ENCODE measurements around the gene AP3D1.

The AP3D1 gene

GRCh38 chr19:2123682-2124387, 27.5 kb downstream of the AP3D1 start:
- no peaks in the 10 kb centered on the region for H3K9me3 Mint-ChIP-seq
- H3K4me3 Mint-ChIP-seq: no peak overlapping the region
- no peaks in the 10 kb centered on the region for H3K27me3 Mint-ChIP-seq (ENCODE audit: low read depth)
- H3K36me3 Mint-ChIP-seq (ENCODE audit: low read depth): peaks cover 38% of the 10 kb centered on the region
- no peak for TF ChIP-seq CTCF (IDR thresholded peaks at IDR 0.05; ENCODE audit: unreplicated experiment in 3 of 3)
- H3K27ac Mint-ChIP-seq: no peak overlapping the region
- H3K4me1 Mint-ChIP-seq: no peaks in the 10 kb centered on the region

- no peak overlapping the region for H3K27ac Mint-ChIP-seq
Observed at GRCh38 chr19:2122982-2123381, 28.4 kb downstream of the AP3D1 start.

GRCh38 chr19:2122251-2122650, 29.1 kb downstream of the AP3D1 start:
- no peak overlapping the region for H3K4me3 Mint-ChIP-seq
- H3K27me3 Mint-ChIP-seq (ENCODE audit: low read depth): no peaks in the 10 kb centered on the region
- H3K36me3 Mint-ChIP-seq (ENCODE audit: low read depth): peaks cover 45% of the 10 kb centered on the region

More at GRCh38 chr19:2122982-2123381, 28.4 kb downstream of the AP3D1 start:
- TF ChIP-seq CTCF (IDR thresholded peaks at IDR 0.05; ENCODE audit: unreplicated experiment in 3 of 3): no peak
- no peaks in the 10 kb centered on the region for H3K4me1 Mint-ChIP-seq
- no peaks in the 10 kb centered on the region for H3K27me3 Mint-ChIP-seq (ENCODE audit: low read depth)
- peaks cover 46% of the 10 kb centered on the region for H3K36me3 Mint-ChIP-seq (ENCODE audit: low read depth)
- no peak overlapping the region for H3K4me3 Mint-ChIP-seq
- H3K9me3 Mint-ChIP-seq: no peaks in the 10 kb centered on the region

GRCh38 chr19:2121416-2122051, 29.8 kb downstream of the AP3D1 start:
- no peaks in the 10 kb centered on the region for H3K4me1 Mint-ChIP-seq
- H3K36me3 Mint-ChIP-seq (ENCODE audit: low read depth): peaks cover 45% of the 10 kb centered on the region

More at GRCh38 chr19:2122251-2122650, 29.1 kb downstream of the AP3D1 start:
- Mint-ChIP-seq H3K4me1 (no peaks in the 10 kb centered on the region), H3K27ac (no peak overlapping the region), H3K9me3 (no peaks in the 10 kb centered on the region)
- no peak for TF ChIP-seq CTCF (IDR thresholded peaks at IDR 0.05; ENCODE audit: unreplicated experiment in 3 of 3)

GRCh38 chr19:2120821-2121220, 30.5 kb downstream of the AP3D1 start:
- H3K36me3 Mint-ChIP-seq (ENCODE audit: low read depth): peaks cover 44% of the 10 kb centered on the region
- no peak overlapping the region for H3K4me3 Mint-ChIP-seq
- no peaks in the 10 kb centered on the region for H3K9me3 Mint-ChIP-seq
- no peak overlapping the region for H3K27ac Mint-ChIP-seq
- H3K27me3 Mint-ChIP-seq (ENCODE audit: low read depth): no peaks in the 10 kb centered on the region
- TF ChIP-seq CTCF (IDR thresholded peaks at IDR 0.05; ENCODE audit: unreplicated experiment in 3 of 3): no peak
- no peaks in the 10 kb centered on the region for H3K4me1 Mint-ChIP-seq

More at GRCh38 chr19:2121416-2122051, 29.8 kb downstream of the AP3D1 start:
- H3K27me3 Mint-ChIP-seq (ENCODE audit: low read depth): no peaks in the 10 kb centered on the region
- TF ChIP-seq CTCF (IDR thresholded peaks at IDR 0.05; ENCODE audit: unreplicated experiment in 3 of 3): no peak
- no peaks in the 10 kb centered on the region for H3K9me3 Mint-ChIP-seq
- H3K27ac Mint-ChIP-seq: no peak overlapping the region
- H3K4me3 Mint-ChIP-seq: no peak overlapping the region

Measured in nephron (organoid).